Measurements from ENCODE around the gene C2orf78.

DNA sequence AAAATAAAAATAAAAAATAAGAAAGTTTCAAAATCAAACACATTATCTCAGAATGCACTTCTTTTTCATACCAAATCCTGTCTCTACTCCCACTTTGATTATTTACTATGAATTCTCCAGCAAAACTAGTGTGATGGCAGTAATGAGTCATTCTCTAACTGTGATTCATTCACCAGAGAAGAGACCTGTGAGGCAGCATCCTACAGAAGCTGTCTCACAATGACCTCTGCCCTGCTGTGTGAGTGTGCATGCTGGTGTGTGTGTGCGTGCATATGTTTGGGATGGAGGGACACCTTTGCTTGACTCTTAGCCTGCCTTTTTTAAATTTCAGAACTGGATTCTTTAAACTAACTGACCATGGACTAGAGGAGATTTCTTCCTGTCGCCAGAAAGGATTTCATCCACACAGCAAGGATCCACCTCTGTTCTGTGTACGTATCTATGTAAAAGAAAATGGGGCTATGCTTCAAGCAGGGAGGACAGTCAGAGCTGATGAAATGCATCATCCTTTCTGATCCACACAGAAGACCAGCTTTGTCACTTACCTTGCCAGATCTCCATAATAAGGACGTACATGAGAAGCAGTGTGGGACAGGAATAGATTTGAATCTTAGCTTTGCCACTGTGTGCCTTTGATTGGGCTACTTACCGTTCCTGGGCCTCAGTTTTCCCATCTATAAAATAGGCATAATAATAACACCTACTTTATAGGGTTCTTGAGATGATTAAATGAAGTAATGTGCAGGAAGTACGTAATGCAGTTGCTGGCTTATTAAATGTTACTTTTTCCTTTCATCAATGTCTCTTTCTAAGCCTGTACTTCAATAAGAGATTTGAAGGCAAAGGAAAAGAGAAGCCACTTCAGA lies 76.0 kb downstream of the C2orf78 start:
- TF ChIP-seq EP300 (IDR thresholded peaks at IDR 0.05; ENCODE audit: borderline replicate concordance) = no peak
- TF ChIP-seq RAD21 (IDR thresholded peaks at IDR 0.05; ENCODE audit: low read depth) = no peak
- TF ChIP-seq TEAD4 (IDR thresholded peaks at IDR 0.05) = no peak
- no peak for TF ChIP-seq CEBPB (IDR thresholded peaks at IDR 0.05)
- TF ChIP-seq YY1 (IDR thresholded peaks at IDR 0.05; ENCODE audit: low read depth) = no peak
- no peak for TF ChIP-seq ZBTB7A (IDR thresholded peaks at IDR 0.05; ENCODE audit: low read depth)
- TF ChIP-seq, protein P1, sequence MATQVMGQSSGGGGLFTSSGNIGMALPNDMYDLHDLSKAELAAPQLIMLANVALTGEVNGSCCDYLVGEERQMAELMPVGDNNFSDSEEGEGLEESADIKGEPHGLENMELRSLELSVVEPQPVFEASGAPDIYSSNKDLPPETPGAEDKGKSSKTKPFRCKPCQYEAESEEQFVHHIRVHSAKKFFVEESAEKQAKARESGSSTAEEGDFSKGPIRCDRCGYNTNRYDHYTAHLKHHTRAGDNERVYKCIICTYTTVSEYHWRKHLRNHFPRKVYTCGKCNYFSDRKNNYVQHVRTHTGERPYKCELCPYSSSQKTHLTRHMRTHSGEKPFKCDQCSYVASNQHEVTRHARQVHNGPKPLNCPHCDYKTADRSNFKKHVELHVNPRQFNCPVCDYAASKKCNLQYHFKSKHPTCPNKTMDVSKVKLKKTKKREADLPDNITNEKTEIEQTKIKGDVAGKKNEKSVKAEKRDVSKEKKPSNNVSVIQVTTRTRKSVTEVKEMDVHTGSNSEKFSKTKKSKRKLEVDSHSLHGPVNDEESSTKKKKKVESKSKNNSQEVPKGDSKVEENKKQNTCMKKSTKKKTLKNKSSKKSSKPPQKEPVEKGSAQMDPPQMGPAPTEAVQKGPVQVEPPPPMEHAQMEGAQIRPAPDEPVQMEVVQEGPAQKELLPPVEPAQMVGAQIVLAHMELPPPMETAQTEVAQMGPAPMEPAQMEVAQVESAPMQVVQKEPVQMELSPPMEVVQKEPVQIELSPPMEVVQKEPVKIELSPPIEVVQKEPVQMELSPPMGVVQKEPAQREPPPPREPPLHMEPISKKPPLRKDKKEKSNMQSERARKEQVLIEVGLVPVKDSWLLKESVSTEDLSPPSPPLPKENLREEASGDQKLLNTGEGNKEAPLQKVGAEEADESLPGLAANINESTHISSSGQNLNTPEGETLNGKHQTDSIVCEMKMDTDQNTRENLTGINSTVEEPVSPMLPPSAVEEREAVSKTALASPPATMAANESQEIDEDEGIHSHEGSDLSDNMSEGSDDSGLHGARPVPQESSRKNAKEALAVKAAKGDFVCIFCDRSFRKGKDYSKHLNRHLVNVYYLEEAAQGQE (IDR thresholded peaks at IDR 0.05; ENCODE audit: low read depth) = no peak
- TF ChIP-seq TAF1 (IDR thresholded peaks at IDR 0.05; ENCODE audit: low read depth) = no peak
